GM12878 (cell line): ENCODE results near the gene CCDC106. TPM values are rescaled to one million over a fixed set of nuclear protein-coding genes. Genes with fewer than 3 reads are reported as not detected.

Source experiments
- CHD1 ChIP-seq: IDR thresholded peaks from 2 replicates; pipeline ENCODE4 v1.6.1; 2012; ENCODE audit warnings: low read depth, low read length, improper control_type of control experiment
- DPF2 ChIP-seq: fragments of 450-650 bp; IDR thresholded peaks from 2 replicates; pipeline ENCODE4 v1.6.1; 2017; ENCODE audit warnings: mild to moderate bottlenecking
- ESRRA ChIP-seq: IDR thresholded peaks from 2 replicates; pipeline ENCODE4 v1.6.1; 2012; ENCODE audit warnings: mild to moderate bottlenecking, low read length, improper control_type of control experiment
- HSF1 ChIP-seq: fragments of 150-350 bp; IDR thresholded peaks from 2 replicates; pipeline ENCODE4 v1.6.1; 2014; ENCODE audit warnings: mild to moderate bottlenecking, low read depth, low read length
- IKZF1 ChIP-seq: fragments of 450-650 bp; conservative IDR thresholded peaks from 2 replicates; pipeline ENCODE4 v1.6.1; 2017; ENCODE audit warnings: antibody characterized with exemption, mild to moderate bottlenecking
- IKZF2 ChIP-seq, 2 experiments: fragments of 450-650 bp; IDR thresholded peaks; 2 replicates each; pipeline ENCODE4 v1.6.1; 2017; ENCODE audit warnings: mild to moderate bottlenecking in 2 of 2, moderate library complexity in 2 of 2
- IRF5 ChIP-seq: fragments of 450-650 bp; IDR thresholded peaks from 2 replicates; pipeline ENCODE4 v1.6.1; 2017; ENCODE audit warnings: borderline replicate concordance
- MEF2A ChIP-seq: IDR thresholded peaks from 2 replicates; pipeline ENCODE4 v1.6.1; 2011; ENCODE audit warnings: low read depth, mild to moderate bottlenecking, low read length, moderate library complexity; ENCODE audit not compliant: insufficient read depth
- MTA3 ChIP-seq: IDR thresholded peaks from 2 replicates; pipeline ENCODE4 v1.6.1; 2012; ENCODE audit warnings: low read length, inconsistent platforms, borderline replicate concordance
- NKRF ChIP-seq: fragments of 450-650 bp; conservative IDR thresholded peaks from 2 replicates; pipeline ENCODE4 v1.6.1; 2017; ENCODE audit warnings: mild to moderate bottlenecking, moderate library complexity
- NR2F1 ChIP-seq: fragments of 450-650 bp; conservative IDR thresholded peaks from 2 replicates; pipeline ENCODE4 v1.6.1; 2017; ENCODE audit warnings: mild to moderate bottlenecking
- PRDM15 ChIP-seq: fragments of 450-650 bp; formaldehyde crosslinking; IDR thresholded peaks from 2 replicates; pipeline ENCODE4 v1.4.0; 2020; ENCODE audit warnings: mild to moderate bottlenecking, moderate library complexity
- RBBP5 ChIP-seq: fragments of 200-600 bp; sonication (generic); conservative IDR thresholded peaks from 2 replicates; pipeline ENCODE4 v1.6.1; 2016
- RFX5 ChIP-seq: IDR thresholded peaks from 2 replicates; pipeline ENCODE4 v1.6.1; 2011; ENCODE audit warnings: low read depth, low read length, improper control_type of control experiment
- SUZ12 ChIP-seq: fragments of 200-600 bp; sonication (generic); IDR thresholded peaks from one replicate; pipeline ENCODE4 v1.6.1; 2018; ENCODE audit warnings: antibody characterized with exemption, mild to moderate bottlenecking; ENCODE audit not compliant: unreplicated experiment
- TARDBP ChIP-seq: IDR thresholded peaks from 2 replicates; pipeline ENCODE4 v1.6.1; 2016; ENCODE audit warnings: borderline replicate concordance
- YBX1 ChIP-seq: fragments of 450-650 bp; IDR thresholded peaks from 2 replicates; pipeline ENCODE4 v1.6.1; 2016; ENCODE audit warnings: antibody characterized with exemption
- ZBTB33 ChIP-seq: fragments of 450-650 bp; IDR thresholded peaks from 2 replicates; pipeline ENCODE4 v1.6.1; 2017; ENCODE audit warnings: mild to moderate bottlenecking
- ZNF217 ChIP-seq: fragments of 450-650 bp; IDR thresholded peaks from 2 replicates; pipeline ENCODE4 v1.6.1; 2017; ENCODE audit warnings: antibody characterized with exemption, mild to moderate bottlenecking
- ZNF384 ChIP-seq: IDR thresholded peaks from 2 replicates; pipeline ENCODE4 v1.6.1; 2012; ENCODE audit warnings: low read depth, mild to moderate bottlenecking, low read length, improper control_type of control experiment, borderline replicate concordance
- polyA plus RNA-seq, 11 experiments: library from polyadenylated mRNA; depleted of rRNA in 4 of 11; unstranded in 6 of 11; stranded (reverse) in 5 of 11; fragments of >200 nt; fragmentation: Nextera tagmentation in 4 of 11; fragmentation: Illumina TruSeq in 1 of 11; extraction: Ambion mirVana in 4 of 11; extraction: Trizol in 1 of 11; gene quantifications; 1 replicate in 1 of 11; 2 replicates in 10 of 11; pipeline versions ENCODE4 v1.2.1 to v1.2.3, GENCODE V29; 2011 to 2016; ENCODE audit warnings: inconsistent platforms in 2 of 11, missing spikeins in 2 of 11, low read depth in 1 of 11
- total RNA-seq, 4 experiments: library from RNA; depleted of rRNA in 3 of 4; stranded (reverse); fragments of >200 nt in 3 of 4; fragmentation: Illumina TruSeq in 1 of 4; extraction: Trizol in 1 of 4; gene quantifications; 2 replicates each; pipeline versions ENCODE4 v1.2.1 to v1.2.3, GENCODE V29; 2013 to 2021

The CCDC106 gene
- total and polyA plus RNA-seq, 10 of the 15 experiments (the other 5 are each of a cell fraction or from before 2014, with no cell fraction given): 0.04 to 35.9 (median 19.8) TPM

GRCh38 chr19:55643003-55643886 lies 4.8 kb upstream of the CCDC106 start, which contains the start of gene ZNF581 (continued):
- TF ChIP-seq ZBTB33: peak; percentile 53; the same call in 1 of the 2 replicates
- TF ChIP-seq NKRF: peak; percentile 77
- no peak for TF ChIP-seq RBBP5
- TF ChIP-seq NR2F1: peak; percentile 82
- no peak for TF ChIP-seq ZNF217
- no peak for TF ChIP-seq HSF1
- no peak for TF ChIP-seq PRDM15 (CRISPR knock-in tag)
- TF ChIP-seq TARDBP: peak; percentile 61; the same call in 1 of the 2 replicates
- TF ChIP-seq SUZ12: no peak
- TF ChIP-seq IRF5: no peak
- TF ChIP-seq CHD1: 0 out of 2 replicates have a peak, but pooled peaks have one; percentile 45
- TF ChIP-seq IKZF2 (IDR thresholded peaks at IDR 0.05): peak; percentile 42 to 47
- peak; percentile 50; the same call in 1 of the 2 replicates for TF ChIP-seq ESRRA
- peak; percentile 54 for TF ChIP-seq IKZF1
- TF ChIP-seq YBX1: no peak
- 0 out of 2 replicates have a peak, but pooled peaks have one; percentile 27 for TF ChIP-seq MEF2A
- TF ChIP-seq RFX5: no peak
- TF ChIP-seq DPF2: peak; percentile 62; the same call in 1 of the 2 replicates
- no peak for TF ChIP-seq MTA3
- no peak for TF ChIP-seq ZNF384
